Karpas-422 (cell line): ENCODE results near the gene HMGN1. TPM values are rescaled to one million over a fixed set of nuclear protein-coding genes. Genes with fewer than 3 reads are reported as not detected.

Experiments
- DNase-seq: peaks from one replicate; pipeline ENCODE4 v3.0.0-alpha.2; 2015
- H2AFZ ChIP-seq: fragments of 200-600 bp; sonication (generic); 2 replicates; pipeline ENCODE4 v1.6.1; 2014; ENCODE audit warnings: antibody characterized with exemption, low read length, mixed read lengths
- H3K27ac ChIP-seq: fragments of 200-600 bp; sonication (generic); 2 replicates; pipeline ENCODE4 v1.5.1; 2014; ENCODE audit warnings: mild to moderate bottlenecking, low read length, moderate library complexity
- H3K27me3 ChIP-seq: fragments of 200-600 bp; sonication (generic); 2 replicates; pipeline ENCODE4 v1.6.1; 2014; ENCODE audit warnings: low read length, mixed read lengths
- H3K36me3 ChIP-seq: fragments of 200-600 bp; sonication (generic); 2 replicates; pipeline ENCODE4 v1.6.1; 2014; ENCODE audit warnings: low read length, mixed read lengths; ENCODE audit not compliant: insufficient read depth
- H3K4me1 ChIP-seq: fragments of 200-600 bp; sonication (generic); 2 replicates; pipeline ENCODE4 v1.6.1; 2014; ENCODE audit warnings: mild to moderate bottlenecking, low read length, mixed read lengths
- H3K4me2 ChIP-seq: fragments of 200-600 bp; sonication (generic); 2 replicates; pipeline ENCODE4 v1.6.1; 2014; ENCODE audit warnings: low read length, low read depth, mild to moderate bottlenecking; ENCODE audit not compliant: poor library complexity, severe bottlenecking
- H3K4me3 ChIP-seq: fragments of 200-600 bp; sonication (generic); 2 replicates; pipeline ENCODE4 v1.5.1; 2014; ENCODE audit warnings: mild to moderate bottlenecking, antibody characterized with exemption, low read length, mixed read lengths
- H3K79me2 ChIP-seq: fragments of 200-600 bp; sonication (generic); 2 replicates; pipeline ENCODE4 v1.6.1; 2014; ENCODE audit warnings: mild to moderate bottlenecking, low read length, mixed read lengths
- H3K9ac ChIP-seq: fragments of 200-600 bp; sonication (generic); 2 replicates; pipeline ENCODE4 v1.6.0; 2014; ENCODE audit warnings: low read length
- H3K9me2 ChIP-seq: fragments of 200-600 bp; sonication (generic), shearing (Covaris generic); replicated peaks from 2 replicates; pipeline ENCODE4 v1.6.0; 2014; ENCODE audit warnings: mild to moderate bottlenecking, low read length, moderate library complexity; ENCODE audit not compliant: insufficient read depth
- H3K9me3 ChIP-seq: fragments of 300-700, 200-600 bp; sonication (generic); 2 replicates; pipeline ENCODE4 v1.6.1; 2014; ENCODE audit warnings: low read length, mixed read lengths
- H4K20me1 ChIP-seq: fragments of 200-600 bp; sonication (generic); 2 replicates; pipeline ENCODE4 v1.6.1; 2014; ENCODE audit warnings: mild to moderate bottlenecking, antibody characterized with exemption, low read length, low read depth; ENCODE audit not compliant: insufficient read depth
- total RNA-seq: library from RNA; depleted of rRNA; stranded (reverse); fragments of >200 nt; shearing (Covaris generic); gene quantifications from 2 replicates; pipeline ENCODE4 v1.2.3, GENCODE V29; 2014; ENCODE audit warnings: low replicate concordance

The HMGN1 gene
- total RNA-seq, 1 experiment from 2014 or later, result 561 TPM

- no peak overlapping the region for H2AFZ ChIP-seq
- no peaks in the 10 kb centered on the region for H3K27me3 ChIP-seq
- no peaks in the 10 kb centered on the region for H3K36me3 ChIP-seq
- H3K9ac ChIP-seq, result no peak overlapping the region
- H3K27ac ChIP-seq, result no peak overlapping the region
- H4K20me1 ChIP-seq, result no peaks in the 10 kb centered on the region
- no peak overlapping the region for H3K4me2 ChIP-seq
- no peaks in the 10 kb centered on the region for H3K79me2 ChIP-seq
- no peak for DNase-seq
- no peaks in the 10 kb centered on the region for H3K4me1 ChIP-seq
- H3K4me3 ChIP-seq, result no peak overlapping the region
- no peaks in the 10 kb centered on the region for H3K9me2 ChIP-seq
- no peaks in the 10 kb centered on the region for H3K9me3 ChIP-seq
Observed at GRCh38 chr21:39363607-39364555, 15.0 kb upstream of the HMGN1 start.

GRCh38 chr21:39362733-39363132 is 13.8 kb upstream of the HMGN1 start:
- Histone ChIP-seq H3K4me3 (no peak overlapping the region), H3K79me2 (no peaks in the 10 kb centered on the region), H3K27me3 (no peaks in the 10 kb centered on the region), H3K9me2 (no peaks in the 10 kb centered on the region), H3K9me3 (no peaks in the 10 kb centered on the region), H3K4me2 (no peak overlapping the region), H3K27ac (no peak overlapping the region), H3K9ac (no peak overlapping the region), H2AFZ (no peak overlapping the region), H3K36me3 (no peaks in the 10 kb centered on the region), H4K20me1 (no peaks in the 10 kb centered on the region), H3K4me1 (no peaks in the 10 kb centered on the region)
- no peak for DNase-seq

DNA sequence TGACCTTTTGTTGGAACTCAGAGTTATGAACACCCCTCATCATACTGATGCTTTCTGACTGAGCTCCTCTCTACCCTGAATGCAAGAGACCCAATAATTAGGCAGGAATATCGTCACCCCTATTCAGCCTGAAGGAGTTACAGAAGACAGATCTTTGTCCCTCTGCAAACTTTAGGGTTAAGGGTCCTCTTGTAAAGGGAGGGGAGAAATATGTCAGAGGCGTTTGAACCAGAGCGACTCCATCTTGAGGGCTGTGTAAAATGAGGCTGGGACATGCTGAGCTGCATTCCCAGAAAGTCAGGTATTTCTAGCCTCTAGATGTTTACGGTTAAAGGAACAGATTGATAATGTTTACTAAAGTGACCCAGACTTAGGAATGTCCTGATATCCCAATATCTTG is 10.5 kb upstream of the HMGN1 start:
- Histone ChIP-seq H2AFZ (no peak overlapping the region), H3K9ac (no peak overlapping the region), H3K4me1 (no peaks in the 10 kb centered on the region), H3K27me3 (no peaks in the 10 kb centered on the region), H3K4me2 (no peak overlapping the region), H4K20me1 (no peaks in the 10 kb centered on the region), H3K36me3 (no peaks in the 10 kb centered on the region), H3K27ac (no peak overlapping the region), H3K79me2 (no peaks in the 10 kb centered on the region), H3K9me2 (no peaks in the 10 kb centered on the region), H3K4me3 (no peak overlapping the region), H3K9me3 (no peaks in the 10 kb centered on the region)
- DNase-seq, result no peak

GRCh38 chr21:39353295-39353694 is 4.4 kb upstream of the HMGN1 start:
- peaks cover 2% of the 10 kb centered on the region for H3K79me2 ChIP-seq
- no peaks in the 10 kb centered on the region for H3K9me3 ChIP-seq

DNA sequence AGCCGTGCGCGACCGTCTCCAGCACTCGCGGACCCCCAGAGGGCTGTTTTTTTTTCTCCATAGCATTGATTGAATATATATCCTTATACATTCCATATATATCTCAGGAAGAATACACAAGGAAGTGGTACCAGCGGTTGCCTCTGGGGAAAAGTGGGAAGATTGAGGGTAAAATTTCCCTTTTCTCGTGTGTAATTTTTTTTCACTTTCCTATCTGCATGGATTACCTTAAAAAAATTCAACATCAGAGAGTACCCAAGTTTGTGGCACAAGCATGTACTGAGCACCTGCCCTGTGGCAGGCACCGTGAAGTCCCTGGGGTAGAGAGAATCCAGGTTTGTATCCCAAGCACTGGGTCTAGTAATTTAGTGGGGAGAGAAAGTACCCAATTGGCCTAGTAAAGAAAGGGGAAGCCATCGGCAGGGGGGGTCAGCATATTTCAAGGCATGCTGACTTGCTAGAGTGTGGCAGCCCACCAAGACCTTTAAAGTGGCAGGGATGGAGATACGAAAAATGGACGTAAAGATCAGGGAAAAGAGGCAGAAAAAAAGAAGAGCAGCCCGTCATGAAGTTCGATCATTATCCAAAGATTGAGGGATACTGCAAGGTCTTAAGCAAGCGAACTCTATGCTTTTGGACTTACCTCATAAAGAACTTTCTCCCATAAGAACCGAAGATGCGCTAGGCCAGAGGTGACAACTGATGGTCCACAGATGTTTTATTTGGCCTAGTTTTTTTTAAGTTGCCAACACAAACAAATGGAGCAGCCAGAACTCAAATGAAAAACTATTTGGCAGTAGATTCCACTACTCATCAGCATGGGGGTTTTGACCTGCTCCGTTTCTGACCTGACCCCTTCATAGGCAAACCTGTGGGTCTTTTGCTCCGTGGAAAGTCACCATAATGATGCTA is 1.5 kb upstream of the HMGN1 start:
- peaks cover 31% of the 10 kb centered on the region for H3K79me2 ChIP-seq
- no peaks in the 10 kb centered on the region for H3K27me3 ChIP-seq
- H3K9me2 ChIP-seq, result no peaks in the 10 kb centered on the region
- H3K9ac ChIP-seq, result peak overlapping the region; percentile 88
- peaks cover 27% of the 10 kb centered on the region; the same call in 1 of the 2 replicates for H4K20me1 ChIP-seq
- peak overlapping the region; percentile 87 for H3K27ac ChIP-seq
- peak overlapping the region; percentile 82 for H3K4me2 ChIP-seq
- H3K36me3 ChIP-seq, result peaks cover 30% of the 10 kb centered on the region
- H3K4me3 ChIP-seq, result peak overlapping the region; percentile 80
- H2AFZ ChIP-seq, result no peak overlapping the region
- H3K9me3 ChIP-seq, result no peaks in the 10 kb centered on the region
- H3K4me1 ChIP-seq, result peaks cover 33% of the 10 kb centered on the region
- no peak for DNase-seq

More at GRCh38 chr21:39353295-39353694, 4.4 kb upstream of the HMGN1 start:
- no peak overlapping the region for H3K4me2 ChIP-seq
- H3K36me3 ChIP-seq, result peaks cover under 1% of the 10 kb centered on the region
- H3K4me3 ChIP-seq, result no peak overlapping the region
- no peaks in the 10 kb centered on the region for H3K9me2 ChIP-seq
- H3K27ac ChIP-seq, result no peak overlapping the region
- H3K27me3 ChIP-seq, result no peaks in the 10 kb centered on the region
- no peak for DNase-seq
- H2AFZ ChIP-seq, result no peak overlapping the region
- no peaks in the 10 kb centered on the region; the same call in 1 of the 2 replicates for H4K20me1 ChIP-seq
- H3K4me1 ChIP-seq, result peaks cover 11% of the 10 kb centered on the region
- H3K9ac ChIP-seq, result no peak overlapping the region

DNA sequence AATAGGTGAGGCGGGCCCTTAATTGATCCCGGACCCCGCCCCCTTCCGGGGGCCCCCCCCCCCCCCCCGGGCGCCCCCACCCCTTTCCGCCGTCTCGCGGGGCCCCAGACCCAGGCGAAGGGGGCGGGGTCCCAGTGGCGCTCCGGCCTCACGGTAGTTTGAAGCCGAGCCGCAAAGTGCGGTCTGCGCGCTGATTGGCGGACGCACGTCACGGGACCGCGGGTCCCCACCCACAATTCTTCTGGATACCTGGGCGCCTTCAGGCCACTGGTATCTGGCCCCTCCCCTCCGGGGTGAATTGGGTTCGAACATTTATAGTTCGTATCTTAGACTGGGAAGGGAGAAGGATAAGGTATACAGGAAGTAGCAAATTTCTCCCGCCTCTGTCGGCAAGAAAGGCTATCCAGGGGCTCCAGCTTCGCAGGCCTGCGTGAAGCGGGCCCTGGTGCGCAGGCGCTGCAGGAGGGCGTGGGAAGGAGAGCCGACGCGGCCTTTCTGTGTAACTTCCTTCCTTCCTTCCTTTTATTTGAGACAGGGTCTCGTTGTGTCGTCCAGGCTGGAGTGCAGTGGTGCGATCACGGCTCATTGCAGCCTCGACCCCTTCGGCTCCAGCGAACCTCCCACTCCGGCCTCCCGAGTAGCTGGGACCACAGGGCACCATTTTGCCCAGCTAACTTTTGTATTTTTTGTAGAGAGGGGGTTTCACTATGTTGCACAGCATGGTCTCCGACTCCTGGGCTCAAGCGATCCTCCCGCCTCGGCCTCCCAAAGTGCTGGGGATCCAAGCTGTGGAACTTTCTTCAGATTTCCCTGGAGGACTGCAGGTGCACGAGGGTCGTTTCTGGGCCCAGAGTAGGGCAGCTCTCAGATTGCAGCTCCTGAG is 564 bp upstream of the HMGN1 start:
- peaks cover 42% of the 10 kb centered on the region for H3K4me1 ChIP-seq
- peaks cover 39% of the 10 kb centered on the region for H3K79me2 ChIP-seq
- H4K20me1 ChIP-seq, result peaks cover 29% of the 10 kb centered on the region; the same call in 1 of the 2 replicates
- H3K27ac ChIP-seq, result peak overlapping the region; percentile 87
- H3K9me3 ChIP-seq, result no peaks in the 10 kb centered on the region
- no peaks in the 10 kb centered on the region for H3K27me3 ChIP-seq
- peak overlapping the region; percentile 80 for H3K4me3 ChIP-seq
- no peaks in the 10 kb centered on the region for H3K9me2 ChIP-seq
- DNase-seq, result peak; percentile 99
- peak overlapping the region; percentile 79; the same call in 1 of the 2 replicates for H2AFZ ChIP-seq
- H3K36me3 ChIP-seq, result peaks cover 39% of the 10 kb centered on the region
- H3K4me2 ChIP-seq, result peak overlapping the region; percentile 82
- peak overlapping the region; percentile 88 for H3K9ac ChIP-seq

GRCh38 chr21:39348040-39348354 is 891 bp downstream of the HMGN1 start:
- Histone ChIP-seq H3K36me3 (peaks cover 52% of the 10 kb centered on the region), H3K27ac (peak overlapping the region; percentile 94), H3K79me2 (peaks cover 40% of the 10 kb centered on the region), H2AFZ (no peak overlapping the region), H3K27me3 (no peaks in the 10 kb centered on the region), H3K9ac (peak overlapping the region; percentile 98), H3K4me2 (peak overlapping the region; percentile 90), H3K9me3 (no peaks in the 10 kb centered on the region), H3K4me1 (peaks cover 43% of the 10 kb centered on the region), H4K20me1 (peaks cover 34% of the 10 kb centered on the region), H3K4me3 (peak overlapping the region; percentile 98), H3K9me2 (no peaks in the 10 kb centered on the region)
- peak; percentile 78 for DNase-seq
